Measurements from ENCODE around the gene NAT14. TPM values are rescaled to one million over a fixed set of nuclear protein-coding genes. Genes with fewer than 3 reads are reported as not detected.

Gene NAT14
- polyA plus RNA-seq, 1 of the 3 experiments (the other 2 are of a cell fraction): 89.9 TPM

GRCh38 chr19:55479045-55479444, 5.9 kb upstream of the NAT14 start:
- no peaks in the 10 kb centered on the region for H3K27me3 ChIP-seq (ENCODE audit: insufficient read depth)
- ChIA-PET POLR2A (no interaction called here), CTCF (interaction anchor here (5.7 to 7.8 kb wide), 2 partner anchors 12 to 25 kb away, joined by 45 to 46 read pairs; no protein-coding TSS in a partner anchor)
- H3K4me1 ChIP-seq (ENCODE audit: control insufficient read depth in 1 of 2, insufficient read depth in 2 of 2, low read depth in 1 of 2, low read length in 1 of 2): peaks cover 11 to 17% of the 10 kb centered on the region in 2 experiments; a peak in 3 of 4 replicates
- no peak overlapping the region for H3K27ac ChIP-seq (ENCODE audit: low read depth in 2 of 2, low read length in 1 of 2)
- peaks cover 11% of the 10 kb centered on the region for H3F3A ChIP-seq (replicated peaks; ENCODE audit: insufficient read depth)
- no peaks in the 10 kb centered on the region for H3K9me2 ChIP-seq
- 95% methylated on average over 17 of the region's 17 CpGs for WGBS (ENCODE audit: low lambda C conversion rate)
- no peaks in the 10 kb centered on the region for H4K20me1 ChIP-seq (ENCODE audit: insufficient read depth)
- no peak overlapping the region for H3K9ac ChIP-seq
- H3K4me3 ChIP-seq (ENCODE audit: low read depth in 2 of 2, low read length in 1 of 2): no peak overlapping the region
- DNase-seq: no peak
- no peak overlapping the region for H3K4me2 ChIP-seq
- peaks cover 31% of the 10 kb centered on the region for H3K79me2 ChIP-seq (ENCODE audit: insufficient read depth)
- no peak overlapping the region for H2AFZ ChIP-seq (ENCODE audit: low read depth)
- TF ChIP-seq RFX5 (IDR thresholded peaks at IDR 0.05; ENCODE audit: low read length) (no peak), RCOR1 (IDR thresholded peaks at IDR 0.05; ENCODE audit: low read length) (no peak), EP300 (IDR thresholded peaks at IDR 0.05; ENCODE audit: borderline replicate concordance in 1 of 2, low read depth in 1 of 2, low read length in 1 of 2) (no peak), TCF12 (IDR thresholded peaks at IDR 0.05) (no peak), GATA2 (CRISPR knock-in tag; IDR thresholded peaks at IDR 0.05) (no peak), RAD21 (IDR thresholded peaks at IDR 0.05; ENCODE audit: low read length) (no peak), SMC3 (IDR thresholded peaks at IDR 0.05; ENCODE audit: low read depth, low read length) (no peak), RXRA (IDR thresholded peaks at IDR 0.05; ENCODE audit: borderline replicate concordance, low read depth) (no peak), YY1 (IDR thresholded peaks at IDR 0.05; ENCODE audit: low read depth) (no peak), FOXJ3 (CRISPR knock-in tag; IDR thresholded peaks at IDR 0.05) (no peak), JUND (IDR thresholded peaks at IDR 0.05) (no peak), TAF1 (IDR thresholded peaks at IDR 0.05; ENCODE audit: borderline replicate concordance, low read depth, low read length) (no peak), CHD2 (IDR thresholded peaks at IDR 0.05; ENCODE audit: low read length, partially characterized antibody) (no peak), NRF1 (IDR thresholded peaks at IDR 0.05; ENCODE audit: low read depth, low read length) (no peak), POLR2AphosphoS5 (IDR thresholded peaks at IDR 0.05; ENCODE audit: low read depth, low read length) (no peak)
- TF ChIP-seq, protein P1, sequence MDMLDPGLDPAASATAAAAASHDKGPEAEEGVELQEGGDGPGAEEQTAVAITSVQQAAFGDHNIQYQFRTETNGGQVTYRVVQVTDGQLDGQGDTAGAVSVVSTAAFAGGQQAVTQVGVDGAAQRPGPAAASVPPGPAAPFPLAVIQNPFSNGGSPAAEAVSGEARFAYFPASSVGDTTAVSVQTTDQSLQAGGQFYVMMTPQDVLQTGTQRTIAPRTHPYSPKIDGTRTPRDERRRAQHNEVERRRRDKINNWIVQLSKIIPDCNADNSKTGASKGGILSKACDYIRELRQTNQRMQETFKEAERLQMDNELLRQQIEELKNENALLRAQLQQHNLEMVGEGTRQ (IDR thresholded peaks at IDR 0.05; ENCODE audit: borderline replicate concordance, low read depth, low read length): no peak
- TF ChIP-seq, protein P2, sequence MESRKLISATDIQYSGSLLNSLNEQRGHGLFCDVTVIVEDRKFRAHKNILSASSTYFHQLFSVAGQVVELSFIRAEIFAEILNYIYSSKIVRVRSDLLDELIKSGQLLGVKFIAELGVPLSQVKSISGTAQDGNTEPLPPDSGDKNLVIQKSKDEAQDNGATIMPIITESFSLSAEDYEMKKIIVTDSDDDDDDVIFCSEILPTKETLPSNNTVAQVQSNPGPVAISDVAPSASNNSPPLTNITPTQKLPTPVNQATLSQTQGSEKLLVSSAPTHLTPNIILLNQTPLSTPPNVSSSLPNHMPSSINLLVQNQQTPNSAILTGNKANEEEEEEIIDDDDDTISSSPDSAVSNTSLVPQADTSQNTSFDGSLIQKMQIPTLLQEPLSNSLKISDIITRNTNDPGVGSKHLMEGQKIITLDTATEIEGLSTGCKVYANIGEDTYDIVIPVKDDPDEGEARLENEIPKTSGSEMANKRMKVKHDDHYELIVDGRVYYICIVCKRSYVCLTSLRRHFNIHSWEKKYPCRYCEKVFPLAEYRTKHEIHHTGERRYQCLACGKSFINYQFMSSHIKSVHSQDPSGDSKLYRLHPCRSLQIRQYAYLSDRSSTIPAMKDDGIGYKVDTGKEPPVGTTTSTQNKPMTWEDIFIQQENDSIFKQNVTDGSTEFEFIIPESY (IDR thresholded peaks at IDR 0.05; ENCODE audit: borderline replicate concordance, low read depth): no peak
- no peaks in the 10 kb centered on the region for H3K9me3 ChIP-seq
- peaks cover 0 to 7% of the 10 kb centered on the region in 2 experiments for H3K36me3 ChIP-seq (replicated peaks in 1 of 2; ENCODE audit: control insufficient read depth in 1 of 2, insufficient read depth in 2 of 2, low read length in 1 of 2)

Measured in SK-N-SH (cell line).